Epithelial cell of esophagus (primary cell): ENCODE measurements around the gene PCDHGA11.
"Not testable (repeated sequence)": the region's sequence is repeated elsewhere in the genome, so short reads cannot be mapped to it uniquely, and the experiment has no call there.

Experiments
- DNase-seq: peaks from one replicate; pipeline ENCODE4 v3.0.0; 2010; ENCODE audit warnings: low read depth
- H3K4me3 ChIP-seq: 2 replicates; pipeline ENCODE4 v1.5.1; 2011; ENCODE audit warnings: mild to moderate bottlenecking, low read length, control low read depth
- TF ChIP-seq, protein P1 (sequence below): IDR thresholded peaks from 2 replicates; pipeline ENCODE4 v1.5.1; 2011; ENCODE audit warnings: low read depth, mild to moderate bottlenecking, low read length, control low read depth, inconsistent platforms; ENCODE audit not compliant: insufficient read depth; ENCODE audit errors: missing control alignments

Gene PCDHGA11

GRCh38 chr5:141420855-141421488, at the start of gene PCDHGA11:
Gene PCDHGA11, plus strand, starts transcription at chr5:141421051. Its CDS starts 177 bp downstream, at chr5:141421228.
- DNase-seq, result peak; percentile 73
- TF ChIP-seq, protein P1, sequence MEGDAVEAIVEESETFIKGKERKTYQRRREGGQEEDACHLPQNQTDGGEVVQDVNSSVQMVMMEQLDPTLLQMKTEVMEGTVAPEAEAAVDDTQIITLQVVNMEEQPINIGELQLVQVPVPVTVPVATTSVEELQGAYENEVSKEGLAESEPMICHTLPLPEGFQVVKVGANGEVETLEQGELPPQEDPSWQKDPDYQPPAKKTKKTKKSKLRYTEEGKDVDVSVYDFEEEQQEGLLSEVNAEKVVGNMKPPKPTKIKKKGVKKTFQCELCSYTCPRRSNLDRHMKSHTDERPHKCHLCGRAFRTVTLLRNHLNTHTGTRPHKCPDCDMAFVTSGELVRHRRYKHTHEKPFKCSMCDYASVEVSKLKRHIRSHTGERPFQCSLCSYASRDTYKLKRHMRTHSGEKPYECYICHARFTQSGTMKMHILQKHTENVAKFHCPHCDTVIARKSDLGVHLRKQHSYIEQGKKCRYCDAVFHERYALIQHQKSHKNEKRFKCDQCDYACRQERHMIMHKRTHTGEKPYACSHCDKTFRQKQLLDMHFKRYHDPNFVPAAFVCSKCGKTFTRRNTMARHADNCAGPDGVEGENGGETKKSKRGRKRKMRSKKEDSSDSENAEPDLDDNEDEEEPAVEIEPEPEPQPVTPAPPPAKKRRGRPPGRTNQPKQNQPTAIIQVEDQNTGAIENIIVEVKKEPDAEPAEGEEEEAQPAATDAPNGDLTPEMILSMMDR, result peak; percentile 60
- H3K4me3 ChIP-seq, result peak within 1 kb of the TSS; percentile 45

- no peak overlapping the region for H3K4me3 ChIP-seq
Observed at GRCh38 chr5:141371572-141372475, 49.0 kb upstream of the PCDHGA11 start.

GRCh38 chr5:141373673-141374317, 47.1 kb upstream of the PCDHGA11 start, which contains the start of gene PCDHGA6:
Gene PCDHGA6, plus strand, starts transcription at chr5:141373891. Its CDS starts 193 bp downstream, at chr5:141374084.
- peak within 1 kb of the TSS; percentile 21 for H3K4me3 ChIP-seq
- TF ChIP-seq, protein P1, result peak; percentile 46
- DNase-seq, result peak; percentile 27

More at GRCh38 chr5:141371572-141372475, 49.0 kb upstream of the PCDHGA11 start:
- TF ChIP-seq, protein P1, result no peak
- DNase-seq, result no peak

GRCh38 chr5:141374627-141375026, 46.2 kb upstream of the PCDHGA11 start:
- H3K4me3 ChIP-seq, result no peak overlapping the region
- no peak for DNase-seq
- TF ChIP-seq, protein P1, result no peak

- DNase-seq, H3K4me3 ChIP-seq: not testable (repeated sequence)
Observed at GRCh38 chr5:141375444-141376155, 45.3 kb upstream of the PCDHGA11 start.

DNA sequence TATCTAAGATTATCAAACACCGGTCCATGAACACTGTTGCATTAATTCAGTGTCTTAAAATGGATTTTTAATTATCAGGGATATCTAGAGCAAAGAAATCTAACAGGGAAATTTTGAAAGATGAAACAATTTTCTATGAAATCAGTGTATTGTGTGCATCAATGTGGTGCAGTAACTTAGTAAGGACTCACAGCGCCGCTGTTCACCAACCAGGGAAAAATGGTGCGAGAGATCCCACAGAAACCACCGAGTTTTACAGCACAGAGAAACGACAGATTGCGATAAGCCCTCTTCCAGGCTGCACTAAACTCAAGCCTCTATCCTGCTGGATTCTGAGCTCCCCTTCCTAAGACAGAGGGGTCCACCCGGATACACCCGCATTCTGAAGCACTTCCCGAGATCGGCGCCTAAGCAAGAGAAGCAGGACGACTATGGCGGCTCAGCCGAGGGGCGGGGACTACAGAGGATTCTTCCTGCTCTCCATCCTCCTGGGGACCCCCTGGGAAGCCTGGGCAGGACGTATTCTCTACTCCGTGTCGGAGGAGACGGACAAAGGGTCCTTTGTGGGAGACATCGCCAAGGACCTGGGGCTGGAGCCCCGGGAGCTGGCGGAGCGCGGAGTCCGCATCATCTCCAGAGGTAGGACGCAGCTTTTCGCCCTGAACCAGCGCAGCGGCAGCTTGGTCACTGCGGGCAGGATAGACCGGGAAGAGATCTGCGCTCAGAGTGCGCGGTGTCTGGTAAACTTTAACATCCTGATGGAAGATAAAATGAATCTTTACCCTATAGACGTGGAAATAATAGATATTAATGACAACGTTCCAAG, 38.2 kb upstream of the PCDHGA11 start, which contains the start of gene PCDHGA7:
Gene PCDHGA7, plus strand, starts transcription at position 274 of the 826 bp plus-strand sequence. Its CDS starts 158 bp downstream, at position 432.
- peak within 1 kb of the TSS; percentile 42 for H3K4me3 ChIP-seq
- TF ChIP-seq, protein P1, result peak; percentile 45

More for the DNA sequence above, 38.2 kb upstream of the PCDHGA11 start, which contains the start of gene PCDHGA7:
- DNase-seq, result peak; percentile 21
